ENCODE measurements around the gene KCND2.

- TF ChIP-seq MAX (IDR thresholded peaks at IDR 0.05) = no peak
- TF ChIP-seq NFE2L2 (conservative IDR thresholded peaks at IDR 0.05; ENCODE audit: low read length) = no peak
- no peak for TF ChIP-seq RFX5 (IDR thresholded peaks at IDR 0.05)
- TF ChIP-seq CTCF (IDR thresholded peaks at IDR 0.05) = peak; percentile 77
- no peak for TF ChIP-seq POLR2A (IDR thresholded peaks at IDR 0.05; ENCODE audit: low read length)
- TF ChIP-seq EHMT2 (IDR thresholded peaks at IDR 0.05; ENCODE audit: low read depth) = no peak
- no peak for TF ChIP-seq NPAS2 (CRISPR knock-in tag; IDR thresholded peaks at IDR 0.05; ENCODE audit: borderline replicate concordance)
- TF ChIP-seq MYC (IDR thresholded peaks at IDR 0.05; ENCODE audit: borderline replicate concordance, low read length) = no peak
These were observed 519.3 kb downstream of the KCND2 start for GRCh38 chr7:120792091-120792860.
